ENCODE data around the gene ADNP.

ADNP gene

GRCh38 chr20:50872560-50873425, 58.4 kb downstream of the ADNP start:
- no peak for DNase-seq (ENCODE audit: low read depth)

DNA sequence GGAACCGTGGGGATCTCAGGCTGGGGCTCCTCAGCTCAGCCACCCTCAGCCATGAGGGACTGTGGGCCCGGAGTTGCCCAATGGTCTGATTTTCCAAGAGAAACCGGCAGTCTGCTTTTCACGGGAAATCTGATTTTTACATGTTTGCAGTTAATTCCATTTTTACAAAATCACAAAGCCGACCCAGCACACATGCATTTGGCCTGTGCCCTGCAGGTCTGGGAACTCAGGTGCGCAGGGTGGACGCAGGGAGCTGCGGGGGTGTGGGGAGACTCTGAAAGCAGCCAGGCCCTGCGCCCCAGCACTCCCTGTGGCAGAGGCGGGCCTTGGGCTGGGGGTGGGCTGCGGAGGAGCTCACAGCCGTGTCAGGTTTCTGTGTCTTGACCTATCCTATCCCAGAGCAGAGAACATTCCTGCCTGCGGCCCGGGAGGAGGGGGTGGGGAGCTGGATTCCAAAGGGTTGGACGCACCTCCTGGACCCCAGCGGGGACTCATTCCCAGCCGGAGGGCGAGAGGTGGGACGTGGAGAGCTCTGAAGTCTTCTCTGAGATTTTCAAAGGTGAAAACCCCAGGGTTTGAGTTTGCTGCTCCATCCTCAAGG, 60.6 kb downstream of the ADNP start:
- no peak for DNase-seq (ENCODE audit: low read depth)

- no peak for DNase-seq (ENCODE audit: low read depth)
Observed at GRCh38 chr20:50868509-50869495, 62.4 kb downstream of the ADNP start.

- DNase-seq (ENCODE audit: low read depth): no peak
Observed at GRCh38 chr20:50867805-50868204, 63.4 kb downstream of the ADNP start.

GRCh38 chr20:50866831-50867230, 64.4 kb downstream of the ADNP start:
- no peak for DNase-seq (ENCODE audit: low read depth)

DNA sequence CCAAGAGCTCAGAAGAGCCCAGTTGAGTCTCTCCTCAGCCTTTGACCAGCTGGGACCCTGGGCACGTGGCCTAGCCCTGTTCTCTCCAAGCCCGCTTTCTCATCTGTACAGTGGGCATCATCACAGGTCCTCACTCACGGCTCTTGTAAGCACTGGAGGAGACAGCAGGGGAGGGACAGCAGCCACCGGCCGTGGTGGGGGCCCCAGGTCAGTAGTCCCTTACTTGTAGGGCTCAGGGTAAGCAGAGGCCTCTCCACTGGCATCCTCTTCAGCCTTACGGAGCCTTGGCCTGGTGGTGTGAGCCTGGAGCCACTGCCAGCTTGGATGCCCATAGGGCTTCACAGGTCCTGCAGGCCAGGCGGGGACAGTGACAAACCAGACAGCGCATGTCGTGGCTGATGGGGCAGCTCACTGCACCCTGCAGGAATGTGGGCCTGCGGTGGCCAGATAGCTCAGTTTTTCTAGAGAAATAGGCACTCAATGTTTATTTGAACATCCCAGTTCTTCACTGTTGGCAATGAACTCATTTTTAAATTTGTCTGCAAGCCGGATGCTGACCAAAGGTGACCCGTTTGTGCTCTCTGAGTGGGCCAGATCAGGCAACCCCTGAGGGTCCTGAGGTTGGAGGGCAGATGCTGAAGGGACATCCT, 65.1 kb downstream of the ADNP start:
- DNase-seq (ENCODE audit: low read depth): no peak

DNA sequence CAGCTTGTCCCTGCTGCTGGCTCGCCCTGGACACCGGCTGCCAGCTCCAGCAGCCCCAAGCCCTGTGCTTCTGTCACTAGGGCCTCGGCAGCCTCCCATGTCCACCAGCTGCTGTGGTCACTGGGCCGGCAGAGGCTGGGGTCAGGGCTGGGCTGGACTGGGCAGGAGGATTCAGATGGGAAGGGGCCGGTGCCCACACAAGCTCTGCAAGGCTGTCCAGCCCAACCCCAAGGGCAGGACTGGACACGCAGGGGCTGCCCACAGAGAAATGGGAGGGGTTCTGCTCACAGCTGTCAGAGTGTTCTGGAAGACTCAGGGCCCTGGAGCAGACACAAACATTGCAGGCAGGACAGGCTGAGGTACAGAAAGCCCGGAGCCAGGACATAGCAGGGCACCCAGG, 65.6 kb downstream of the ADNP start:
- DNase-seq (ENCODE audit: low read depth): no peak

DNA sequence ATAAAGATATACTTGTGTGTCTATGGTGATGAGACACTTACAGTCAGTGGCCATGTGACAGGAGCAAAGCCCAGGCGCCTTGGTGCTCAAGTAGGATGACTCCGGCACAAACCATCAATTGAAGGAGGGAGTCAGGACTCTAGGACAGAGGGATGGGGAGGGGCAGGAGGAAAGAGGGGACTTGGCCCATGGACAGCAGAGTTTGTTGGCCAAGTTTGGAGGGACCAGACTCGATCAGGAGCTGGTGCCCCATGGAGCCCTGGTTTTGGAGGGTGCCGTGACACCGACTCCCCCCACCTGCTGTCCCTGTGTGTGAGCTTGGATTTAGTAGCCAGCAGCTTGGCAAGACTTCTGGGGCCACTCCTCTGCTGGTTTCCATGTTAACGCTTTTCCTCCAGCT, 66.1 kb downstream of the ADNP start:
- no peak for DNase-seq (ENCODE audit: low read depth)

DNA sequence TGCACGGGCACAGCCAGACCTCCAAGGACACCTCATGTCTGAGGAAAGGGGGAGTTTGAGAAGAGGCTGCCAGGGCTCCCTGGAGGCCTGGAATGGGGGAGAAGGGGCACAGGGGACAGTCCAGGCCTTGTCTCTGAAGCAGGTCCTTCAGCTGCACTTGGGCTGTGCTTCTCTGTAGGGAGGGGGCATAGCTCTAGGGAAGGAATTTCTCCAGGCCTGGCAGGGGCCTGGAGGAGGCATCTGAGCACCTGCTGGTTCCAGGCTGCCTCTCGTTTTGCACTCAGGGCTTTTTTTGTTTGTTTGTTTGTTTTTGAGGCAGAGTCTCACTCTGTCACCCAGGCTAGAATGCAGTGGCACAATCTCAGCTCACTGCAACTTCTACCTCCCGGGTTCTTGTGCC, 68.7 kb downstream of the ADNP start:
- DNase-seq (ENCODE audit: low read depth): no peak

DNA sequence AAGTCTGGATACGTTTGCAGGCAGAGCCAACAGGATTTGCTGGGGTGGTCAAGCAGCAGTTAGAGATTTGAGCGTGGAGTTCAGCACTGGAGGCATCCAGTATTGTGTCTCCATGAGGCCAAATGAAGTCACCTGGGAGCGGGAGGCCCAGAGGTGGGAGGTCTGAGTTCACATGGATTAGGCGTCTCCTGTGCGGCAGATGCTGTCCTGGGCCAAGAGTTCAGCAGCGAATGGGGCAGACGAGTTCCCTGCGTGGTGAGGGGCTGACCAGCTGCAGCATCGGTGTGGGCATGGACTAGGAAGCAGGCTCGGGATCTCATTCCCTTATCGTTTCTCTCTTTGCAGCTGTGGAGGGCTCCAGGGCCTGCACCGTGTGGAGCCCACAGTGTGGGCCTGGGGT, 70.2 kb downstream of the ADNP start:
- no peak for DNase-seq (ENCODE audit: low read depth)

DNA sequence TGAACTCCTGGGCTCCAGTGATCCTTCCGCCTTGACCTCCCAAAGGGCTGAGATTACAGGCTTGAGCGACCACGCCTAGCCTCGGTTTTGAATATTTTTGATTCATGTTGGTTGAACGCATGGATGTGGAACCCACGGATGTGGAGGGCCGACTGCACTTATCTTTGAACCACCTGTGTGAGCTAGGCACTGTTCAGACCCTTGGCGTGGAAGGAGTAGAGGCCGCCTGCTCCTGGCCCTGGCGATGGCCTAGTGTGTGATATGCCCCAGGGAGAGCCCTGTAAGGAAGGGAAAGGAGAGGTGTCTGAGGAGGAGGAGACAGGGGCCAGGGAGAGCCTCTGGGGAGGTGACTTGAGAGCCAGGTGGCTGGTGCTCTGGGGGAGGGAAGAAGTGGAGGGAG, 72.1 kb downstream of the ADNP start:
- no peak for DNase-seq (ENCODE audit: low read depth)

- DNase-seq (ENCODE audit: low read depth): no peak
Observed at GRCh38 chr20:50858525-50858924, 72.7 kb downstream of the ADNP start.

- DNase-seq (ENCODE audit: low read depth): no peak
Observed at GRCh38 chr20:50857348-50857747, 73.9 kb downstream of the ADNP start.

DNA sequence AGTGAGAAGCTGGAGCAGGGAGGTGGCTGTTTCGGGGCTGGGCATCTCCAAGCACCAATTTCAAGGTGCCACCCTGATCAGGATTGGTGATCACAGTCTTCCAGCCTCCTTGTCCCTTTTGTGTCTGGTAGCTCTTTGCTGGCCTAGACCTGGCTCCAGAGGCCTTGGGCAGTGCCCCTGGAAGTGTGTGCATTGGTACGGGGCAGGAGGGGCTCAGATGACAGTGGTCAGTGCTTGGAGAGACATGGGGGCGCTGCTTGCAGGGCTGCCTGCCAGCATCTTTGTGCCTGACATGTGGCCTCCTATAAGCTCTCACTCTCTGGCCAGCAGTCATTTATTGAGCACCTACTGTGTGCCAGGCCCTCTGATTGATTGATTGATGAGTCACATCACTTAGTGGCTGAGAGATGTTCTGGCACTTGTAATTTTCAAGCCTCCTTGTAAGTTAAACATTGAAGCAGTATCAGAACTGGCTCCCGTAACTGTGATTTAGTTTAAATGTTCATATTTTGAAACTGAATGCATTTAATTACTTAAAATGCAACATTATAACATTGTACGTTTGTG, 74.7 kb downstream of the ADNP start:
- no peak for DNase-seq (ENCODE audit: low read depth)

GRCh38 chr20:50855498-50856474, 75.5 kb downstream of the ADNP start:
- DNase-seq (ENCODE audit: low read depth): no peak

GRCh38 chr20:50854506-50855249, 76.6 kb downstream of the ADNP start:
- no peak for DNase-seq (ENCODE audit: low read depth)

DNA sequence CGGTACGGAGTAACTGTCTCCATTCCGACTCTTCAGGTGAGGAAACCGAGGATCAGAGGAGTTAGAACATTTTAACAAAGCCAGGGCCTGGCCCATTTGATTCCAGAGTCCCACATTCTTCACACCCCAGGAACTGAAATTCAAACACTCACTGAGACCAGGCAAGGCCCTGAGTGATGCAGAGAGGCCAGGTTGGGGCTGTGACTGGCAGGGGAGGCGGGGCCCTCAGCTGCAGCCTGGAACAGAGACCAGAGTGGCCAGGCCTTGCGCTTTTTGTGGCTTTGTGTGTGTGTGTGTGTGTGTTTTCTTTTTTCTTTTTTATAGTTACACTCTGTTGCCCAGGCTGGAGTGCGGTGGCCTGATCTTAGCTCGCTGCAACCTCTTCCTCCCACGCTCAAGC, 79.2 kb downstream of the ADNP start:
- no peak for DNase-seq (ENCODE audit: low read depth)

GRCh38 chr20:50850721-50851286, 80.4 kb downstream of the ADNP start:
- DNase-seq (ENCODE audit: low read depth): no peak
